Fibroblast of mammary gland (primary cell): ENCODE results near the gene CCNT2.
"Not testable (repeated sequence)": the region's sequence is repeated elsewhere in the genome, so short reads cannot be mapped to it uniquely, and the experiment has no call there.

Source experiments
- DNase-seq: peaks from one replicate; pipeline ENCODE4 v3.0.0-alpha.2; 2010; ENCODE audit warnings: low read depth
- H3K4me3 ChIP-seq: 2 replicates; pipeline ENCODE4 v1.5.1; 2011; ENCODE audit warnings: low read depth, mild to moderate bottlenecking, low read length, moderate library complexity; ENCODE audit not compliant: control insufficient read depth
- CTCF ChIP-seq: conservative IDR thresholded peaks from 2 replicates; pipeline ENCODE4 v1.5.1; 2011; ENCODE audit warnings: low read depth, low read length, inconsistent platforms; ENCODE audit not compliant: control insufficient read depth, insufficient read depth

The CCNT2 gene

GRCh38 chr2:134973241-134974138 is 54.9 kb downstream of the CCNT2 start:
- TF ChIP-seq CTCF = no peak
- H3K4me3 ChIP-seq = no peak overlapping the region
- DNase-seq = no peak

GRCh38 chr2:134975281-134976009 is 56.8 kb downstream of the CCNT2 start:
- no peak for DNase-seq
- no peak for TF ChIP-seq CTCF
- no peak overlapping the region for H3K4me3 ChIP-seq

GRCh38 chr2:134976074-134976702 is 57.6 kb downstream of the CCNT2 start:
- H3K4me3 ChIP-seq = no peak overlapping the region
- no peak for TF ChIP-seq CTCF
- no peak for DNase-seq

- DNase-seq = not testable (repeated sequence)
These were observed 58.5 kb downstream of the CCNT2 start for GRCh38 chr2:134977104-134977503.

GRCh38 chr2:134979221-134979620 is 60.6 kb downstream of the CCNT2 start:
- H3K4me3 ChIP-seq = no peak overlapping the region
- DNase-seq = no peak
- no peak for TF ChIP-seq CTCF

More at GRCh38 chr2:134977104-134977503, 58.5 kb downstream of the CCNT2 start:
- H3K4me3 ChIP-seq = not testable (repeated sequence)

- DNase-seq = no peak
- no peak overlapping the region for H3K4me3 ChIP-seq
- TF ChIP-seq CTCF = no peak
These were observed 62.0 kb downstream of the CCNT2 start for GRCh38 chr2:134980639-134981038.

GRCh38 chr2:134982603-134983002 is 64.0 kb downstream of the CCNT2 start:
- H3K4me3 ChIP-seq = no peak overlapping the region
- no peak for TF ChIP-seq CTCF
- no peak for DNase-seq
